Activated naive CD4-positive, alpha-beta T cell treated with anti-CD3 and anti-CD28 coated beads, Interleukin-2, amount 10 ng/mL, durations not matched to agents 7 days and 5 days (primary cell): ENCODE measurements around the gene VPS72.
A peak's percentile ranks its signal among the peaks of the same experiment; 100 is the strongest.
"Not testable (repeated sequence)": the region's sequence is repeated elsewhere in the genome, so short reads cannot be mapped to it uniquely, and the experiment has no call there.

Experiments
- CTCF ChIA-PET: fragments of 350-600 bp; sonication (Branson Sonifier 250); formaldehyde crosslinking; loops from one replicate; lab custom pipeline; 2021; ENCODE audit warnings: antibody characterized with exemption; lab: Charles Lee
- DNase-seq: peaks from one replicate; pipeline ENCODE4 v3.0.0-alpha.2; 2020
- H3K27ac Mint-ChIP-seq: one replicate; pipeline ENCODE4 v1.8.0; 2021; ENCODE audit warnings: mild to moderate bottlenecking, moderate library complexity, mixed read lengths
- H3K27me3 Mint-ChIP-seq: one replicate; pipeline ENCODE4 v1.8.0; 2021; ENCODE audit warnings: mild to moderate bottlenecking, mixed read lengths
- H3K36me3 Mint-ChIP-seq: one replicate; pipeline ENCODE4 v1.8.0; 2021; ENCODE audit warnings: mixed read lengths
- H3K4me1 Mint-ChIP-seq: one replicate; pipeline ENCODE4 v1.8.0; 2021; ENCODE audit warnings: mixed read lengths
- H3K4me3 Mint-ChIP-seq: one replicate; pipeline ENCODE4 v1.8.0; 2021; ENCODE audit warnings: mild to moderate bottlenecking, moderate library complexity, mixed read lengths
- H3K9me3 Mint-ChIP-seq: one replicate; pipeline ENCODE4 v1.8.0; 2021; ENCODE audit warnings: mixed read lengths

The VPS72 gene

GRCh38 chr1:151189637-151190445, at the start of gene VPS72:
Gene VPS72, minus strand, starts transcription at chr1:151190197. Its CDS starts 76 bp downstream, at chr1:151190121.
- H3K4me1 Mint-ChIP-seq: peaks cover 35% of the 10 kb centered on the region
- H3K4me3 Mint-ChIP-seq: peak within 1 kb of the TSS; percentile 99
- no peaks in the 10 kb centered on the region for H3K9me3 Mint-ChIP-seq
- H3K36me3 Mint-ChIP-seq: peaks cover 14% of the 10 kb centered on the region
- peak within 1 kb of the TSS; percentile 95 for H3K27ac Mint-ChIP-seq
- CTCF ChIA-PET: interaction anchor here (1.2 to 2.7 kb wide), 3 partner anchors 10 to 151 kb away, joined by 4 to 12 read pairs (median 5); no protein-coding TSS in a partner anchor
- peak; percentile 91 for DNase-seq
- peaks cover 30% of the 10 kb centered on the region for H3K27me3 Mint-ChIP-seq

DNA sequence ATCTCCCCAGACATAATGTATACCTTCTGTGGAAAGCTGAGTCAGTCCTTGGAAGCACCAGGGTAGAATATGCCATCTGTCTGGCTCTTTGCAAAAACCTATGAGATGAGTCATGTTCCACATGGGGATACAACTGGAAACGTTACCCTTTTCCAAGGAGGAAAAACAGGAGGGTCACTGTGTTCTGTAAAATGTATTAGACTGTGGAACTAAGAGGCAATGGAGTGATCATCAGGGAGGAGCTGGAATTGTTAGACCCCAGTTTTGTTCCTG, 48.4 kb upstream of the VPS72 start:
- no peak for DNase-seq
- H3K9me3 Mint-ChIP-seq: no peaks in the 10 kb centered on the region
- H3K27me3 Mint-ChIP-seq: no peaks in the 10 kb centered on the region
- no peak overlapping the region for H3K27ac Mint-ChIP-seq
- H3K4me1 Mint-ChIP-seq: no peaks in the 10 kb centered on the region
- no peak overlapping the region for H3K4me3 Mint-ChIP-seq
- peaks cover 59% of the 10 kb centered on the region for H3K36me3 Mint-ChIP-seq
- CTCF ChIA-PET: no interaction called here

GRCh38 chr1:151237678-151238466, 47.9 kb upstream of the VPS72 start:
- DNase-seq: no peak

GRCh38 chr1:151235235-151235634, 45.2 kb upstream of the VPS72 start:
- peaks cover 62% of the 10 kb centered on the region for H3K36me3 Mint-ChIP-seq
- H3K4me1 Mint-ChIP-seq: no peaks in the 10 kb centered on the region
- no peaks in the 10 kb centered on the region for H3K9me3 Mint-ChIP-seq
- H3K27me3 Mint-ChIP-seq: no peaks in the 10 kb centered on the region
- no peak overlapping the region for H3K27ac Mint-ChIP-seq
- no peak overlapping the region for H3K4me3 Mint-ChIP-seq
- DNase-seq: no peak
- CTCF ChIA-PET: interaction anchor here (0.7 to 3.7 kb wide), 3 partner anchors 7 to 17 kb away, joined by 3 to 18 read pairs (median 9); no protein-coding TSS in a partner anchor

More at GRCh38 chr1:151237678-151238466, 47.9 kb upstream of the VPS72 start:
- H3K4me3 Mint-ChIP-seq: no peak overlapping the region
- no peaks in the 10 kb centered on the region for H3K9me3 Mint-ChIP-seq
- CTCF ChIA-PET: interaction anchor here (1.4 to 3.7 kb wide), 2 partner anchors 11 to 14 kb away, joined by 3 to 18 read pairs; no protein-coding TSS in a partner anchor
- no peaks in the 10 kb centered on the region for H3K27me3 Mint-ChIP-seq
- no peaks in the 10 kb centered on the region for H3K4me1 Mint-ChIP-seq
- peaks cover 59% of the 10 kb centered on the region for H3K36me3 Mint-ChIP-seq
- H3K27ac Mint-ChIP-seq: peak overlapping the region; percentile 30

GRCh38 chr1:151222130-151222529, 32.1 kb upstream of the VPS72 start:
- CTCF ChIA-PET: no interaction called here
- Mint-ChIP-seq H3K27me3 (no peaks in the 10 kb centered on the region), H3K4me1 (peaks cover 2% of the 10 kb centered on the region), H3K27ac (no peak overlapping the region), H3K9me3 (no peaks in the 10 kb centered on the region), H3K36me3 (peaks cover 18% of the 10 kb centered on the region), H3K4me3 (no peak overlapping the region)
- DNase-seq: no peak

- CTCF ChIA-PET: no interaction called here
- Mint-ChIP-seq H3K4me3 (no peak overlapping the region), H3K27ac (no peak overlapping the region), H3K4me1 (peaks cover 2% of the 10 kb centered on the region), H3K36me3 (peaks cover 15% of the 10 kb centered on the region), H3K27me3 (no peaks in the 10 kb centered on the region), H3K9me3 (no peaks in the 10 kb centered on the region)
- no peak for DNase-seq
These were observed 31.6 kb upstream of the VPS72 start for GRCh38 chr1:151221616-151222015.

DNA sequence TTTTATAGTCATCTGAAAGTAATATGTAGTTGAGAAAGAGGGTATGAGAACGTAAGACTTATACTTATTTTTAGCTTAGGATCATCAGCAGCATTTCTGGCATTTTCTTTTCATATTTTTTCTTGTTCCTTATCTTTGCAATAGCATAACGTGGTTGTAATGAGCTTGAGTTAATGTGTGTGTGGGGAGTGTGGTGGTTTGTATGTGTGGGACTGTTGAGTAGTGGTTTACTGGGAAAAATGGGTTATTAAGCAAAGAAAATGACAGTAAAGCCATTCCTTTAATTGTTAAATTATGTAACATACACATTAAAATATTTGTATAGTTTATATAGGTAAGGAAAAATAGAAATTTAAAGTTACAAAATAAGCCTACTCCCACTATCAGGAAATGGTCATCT, 23.6 kb upstream of the VPS72 start:
- CTCF ChIA-PET: interaction anchor here (0.7 to 1.4 kb wide), 2 partner anchors 114 to 141 kb away, joined by 4 read pairs; no protein-coding TSS in a partner anchor
- Mint-ChIP-seq H3K27me3 (no peaks in the 10 kb centered on the region), H3K36me3 (peaks cover 37% of the 10 kb centered on the region), H3K27ac (peak overlapping the region; percentile 33), H3K4me3 (no peak overlapping the region), H3K9me3 (no peaks in the 10 kb centered on the region), H3K4me1 (peaks cover 39% of the 10 kb centered on the region)
- DNase-seq: no peak

DNA sequence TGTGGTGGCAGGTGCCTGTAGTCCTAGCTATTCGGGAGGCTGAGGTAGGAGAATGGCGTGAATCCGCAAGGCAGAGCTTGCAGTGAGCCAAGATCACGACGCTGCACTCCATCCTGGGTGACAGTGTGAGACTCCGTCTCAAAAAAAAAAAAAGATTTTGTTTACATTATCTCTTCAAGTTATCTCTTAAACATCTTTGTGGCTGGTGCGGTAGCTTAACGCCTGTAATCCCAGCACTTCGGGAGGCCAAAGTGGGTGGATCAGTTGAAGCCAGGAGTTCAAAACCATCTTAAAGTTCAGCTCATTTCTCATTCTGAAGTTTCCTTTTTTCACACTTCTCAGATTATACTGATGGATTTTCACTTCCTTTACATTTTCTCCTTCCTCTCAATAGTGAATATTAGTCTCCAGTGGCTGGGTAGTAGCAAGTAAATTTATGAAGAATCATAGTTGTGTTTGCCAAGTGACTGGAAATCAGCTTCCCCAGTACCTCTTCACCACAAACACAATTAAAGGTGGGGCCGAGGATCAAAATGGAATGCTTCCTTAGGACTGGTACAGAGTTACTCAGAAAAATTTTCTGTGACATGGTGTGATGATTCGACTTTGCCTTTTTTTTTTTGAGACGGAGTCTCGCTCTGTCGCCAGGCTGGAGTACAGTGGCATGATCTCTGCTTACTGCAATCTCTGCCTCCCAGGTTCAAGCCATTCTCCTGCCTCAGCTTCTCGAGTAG, 22.1 kb upstream of the VPS72 start:
- Mint-ChIP-seq H3K27me3 (no peaks in the 10 kb centered on the region), H3K36me3 (peaks cover 38% of the 10 kb centered on the region), H3K4me1 (peaks cover 38% of the 10 kb centered on the region), H3K27ac (peak overlapping the region; percentile 91), H3K9me3 (no peaks in the 10 kb centered on the region), H3K4me3 (peak overlapping the region; percentile 19)
- CTCF ChIA-PET: interaction anchor here (0.6 to 1.4 kb wide), 4 partner anchors 31 to 883 kb away, joined by 3 to 4 read pairs (median 4); no protein-coding TSS in a partner anchor
- DNase-seq: peak; percentile 27

- Mint-ChIP-seq H3K4me3 (no peak overlapping the region), H3K9me3 (no peaks in the 10 kb centered on the region), H3K27ac (no peak overlapping the region), H3K27me3 (no peaks in the 10 kb centered on the region), H3K4me1 (peaks cover 36% of the 10 kb centered on the region), H3K36me3 (peaks cover 46% of the 10 kb centered on the region)
- CTCF ChIA-PET: no interaction called here
- DNase-seq: no peak
These were observed 20.8 kb upstream of the VPS72 start for GRCh38 chr1:151210830-151211229.

- H3K9me3 Mint-ChIP-seq, H3K27me3 Mint-ChIP-seq, CTCF ChIA-PET, H3K27ac Mint-ChIP-seq, H3K4me3 Mint-ChIP-seq, DNase-seq: not testable (repeated sequence)
- Mint-ChIP-seq H3K4me1 (peaks cover 26% of the 10 kb centered on the region), H3K36me3 (peaks cover 34% of the 10 kb centered on the region)
These were observed 15.5 kb upstream of the VPS72 start for GRCh38 chr1:151205381-151205965.

DNA sequence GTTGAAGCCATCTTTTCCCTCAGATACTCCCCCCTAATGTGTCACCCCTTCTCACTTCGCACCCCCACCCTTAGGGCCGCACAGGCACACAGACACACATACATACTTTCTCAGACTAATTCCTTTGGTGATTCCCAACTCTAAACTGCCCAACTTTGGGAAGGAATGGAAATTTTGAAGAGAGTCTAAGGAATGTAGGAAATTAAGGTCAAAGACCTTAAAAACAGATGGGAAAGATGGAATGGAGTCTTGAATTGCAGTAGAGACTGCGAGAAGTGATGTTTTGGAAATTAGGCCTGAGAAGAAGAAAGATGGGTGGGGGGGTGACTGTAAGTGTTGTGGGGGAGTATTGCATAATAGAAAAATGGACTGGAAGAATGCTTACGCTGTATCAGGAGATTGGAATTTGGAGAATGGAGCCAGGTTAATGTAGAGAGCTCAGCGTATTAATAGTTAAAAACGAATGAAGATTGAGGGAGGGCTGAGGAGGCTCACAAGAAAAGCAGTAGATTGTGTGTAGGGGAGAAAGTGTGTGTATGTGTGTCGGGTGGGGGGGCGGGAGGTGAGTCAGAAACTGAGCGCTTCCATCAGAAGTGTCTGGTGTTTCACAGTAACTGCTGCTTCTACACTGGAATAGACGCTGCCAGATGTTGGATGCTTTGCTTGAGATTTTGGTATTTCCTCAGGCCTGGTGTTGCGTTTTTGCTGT, 10.0 kb upstream of the VPS72 start:
- Mint-ChIP-seq H3K4me3 (peak overlapping the region; percentile 92), H3K27ac (peak overlapping the region; percentile 98), H3K4me1 (peaks cover 49% of the 10 kb centered on the region), H3K36me3 (peaks cover 22% of the 10 kb centered on the region), H3K9me3 (no peaks in the 10 kb centered on the region), H3K27me3 (peaks cover 14% of the 10 kb centered on the region)
- DNase-seq: no peak
- CTCF ChIA-PET: no interaction called here

DNA sequence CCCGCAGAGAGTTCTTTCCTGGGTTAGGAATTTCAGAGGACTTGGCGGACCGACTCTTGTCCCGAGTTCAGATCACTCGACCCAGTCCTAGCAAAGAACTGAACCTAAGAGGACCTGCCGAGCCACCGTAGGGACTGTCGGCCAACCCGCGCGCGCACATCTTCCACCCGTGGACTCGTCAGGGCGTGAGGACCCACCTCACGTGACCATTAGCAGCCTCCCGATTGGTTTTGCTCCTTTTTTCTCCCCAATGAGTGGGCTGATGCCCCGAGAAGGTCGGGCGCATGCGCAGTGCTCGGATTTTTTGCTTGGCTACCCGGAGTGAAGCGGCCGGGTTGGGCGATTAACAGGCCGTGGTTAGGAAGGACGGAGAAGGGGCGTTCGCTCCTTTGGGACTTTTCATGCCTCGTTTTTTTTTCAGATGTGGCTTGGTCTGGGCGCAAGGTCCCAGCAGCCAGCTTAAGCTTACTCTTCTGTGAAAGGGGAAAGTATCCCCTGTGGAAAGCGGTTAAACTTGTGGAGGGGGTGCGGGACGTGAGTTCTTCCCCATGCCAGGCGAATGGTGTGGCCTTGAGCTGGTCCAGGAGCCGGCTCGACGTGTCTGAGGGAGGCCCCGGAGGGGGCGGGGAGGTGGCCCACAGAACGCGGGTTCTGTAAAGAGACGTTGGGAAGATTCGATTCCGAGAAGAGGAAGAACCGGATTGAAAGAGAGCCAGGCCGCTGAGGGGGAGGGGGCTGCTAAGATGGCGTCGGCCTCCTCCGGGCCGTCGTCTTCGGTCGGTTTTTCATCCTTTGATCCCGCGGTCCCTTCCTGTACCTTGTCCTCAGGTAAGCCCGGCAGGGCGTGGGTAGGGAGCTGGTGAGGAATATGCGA, 8.5 kb upstream of the VPS72 start, which contains the start of gene PIP5K1A:
PIP5K1A (plus strand) TSS at position 299 of the 874 bp plus-strand sequence; CDS start at position 744, 445 bp downstream.
- H3K27me3 Mint-ChIP-seq: peaks cover 29% of the 10 kb centered on the region
- no peaks in the 10 kb centered on the region for H3K9me3 Mint-ChIP-seq
- peaks cover 45% of the 10 kb centered on the region for H3K4me1 Mint-ChIP-seq
- peak; percentile 100 for DNase-seq
- peak within 1 kb of the TSS; percentile 98 for H3K27ac Mint-ChIP-seq
- CTCF ChIA-PET: interaction anchor here (0.6 kb wide), 1 partner anchor 99 kb away, joined by 3 read pairs; no protein-coding TSS in a partner anchor
- H3K36me3 Mint-ChIP-seq: peaks cover 20% of the 10 kb centered on the region
- H3K4me3 Mint-ChIP-seq: peak within 1 kb of the TSS; percentile 92
